Kidney (tissue), 14 donors: ENCODE data around the gene TEX44. TPM values are rescaled to one million over a fixed set of nuclear protein-coding genes. Genes with fewer than 3 reads are reported as not detected.

Experiments
- DNase-seq, 5 donors: peaks; one replicate each; pipeline ENCODE4 v3.0.0-alpha.2; 2013 to 2020
- FAIRE-seq: peaks from 2 replicates; lab custom pipeline; 2012; peaks lifted over from hg19 to GRCh38; lab: Jason Lieb, UNC
- H3K27ac ChIP-seq, 2 donors: one replicate each; pipeline ENCODE4 v1.7.0; 2013; ENCODE audit warnings: low read depth in 2 of 2, low read length in 2 of 2, inconsistent platforms in 1 of 2
- H3K27me3 ChIP-seq: one replicate; pipeline ENCODE4 v1.7.1; 2013; ENCODE audit warnings: low read length, inconsistent platforms; ENCODE audit not compliant: control insufficient read depth, insufficient read depth
- H3K36me3 ChIP-seq, 3 donors: one replicate each; pipeline versions ENCODE4 v1.7.0 to v1.7.1; 2013; ENCODE audit warnings: low read length in 3 of 3, control low read depth in 1 of 3, inconsistent platforms in 1 of 3; ENCODE audit not compliant: insufficient read depth in 3 of 3, control insufficient read depth in 2 of 3
- H3K4me1 ChIP-seq, 3 donors: one replicate each; pipeline versions ENCODE4 v1.7.0 to v1.7.1; 2013; ENCODE audit warnings: low read length in 3 of 3, inconsistent platforms in 1 of 3, low read depth in 1 of 3; ENCODE audit not compliant: control insufficient read depth in 2 of 3, insufficient read depth in 2 of 3
- H3K4me3 ChIP-seq, 3 donors: one replicate each; pipeline versions ENCODE4 v1.7.0 to v1.8.1; 2013; ENCODE audit warnings: low read length in 3 of 3, control low read depth in 1 of 3, inconsistent platforms in 1 of 3
- H3K9ac ChIP-seq, 3 donors: one replicate each; pipeline versions ENCODE4 v1.7.0 to v1.7.1; 2013; ENCODE audit warnings: low read length in 3 of 3, control low read depth in 1 of 3, inconsistent platforms in 1 of 3
- H3K9me3 ChIP-seq, 3 donors: one replicate each; pipeline versions ENCODE4 v1.7.0 to v1.7.1; 2013; ENCODE audit warnings: low read length in 3 of 3, control low read depth in 1 of 3, inconsistent platforms in 1 of 3; ENCODE audit not compliant: control insufficient read depth in 2 of 3, insufficient read depth in 1 of 3
- intact Hi-C: fragments of 100-400 bp; cut with DNase I; formaldehyde crosslinking; loops from one replicate; pipeline ENCODE4 v1.11.1; 2022
- polyA plus RNA-seq: library from polyadenylated mRNA; stranded (reverse); fragments of 350-450 nt; fragmentation: Illumina TruSeq; extraction: RNeasy Lipid Tissue Mini Kit (QIAGEN cat#74804); gene quantifications from one replicate; pipeline ENCODE4 v1.2.3, GENCODE V29; 2014; ENCODE audit warnings: low read depth, low replicate concordance; ENCODE audit not compliant: insufficient read depth
- total RNA-seq: library from RNA; stranded (reverse); fragmentation: NEBNext Ultra II Directional; extraction: Animal tissue kit (Norgen Biotek cat#: 25700); gene quantifications from one replicate; pipeline ENCODE4 v1.2.1, GENCODE V29; 2021
- TF ChIP-seq, protein P1 (sequence below): IDR thresholded peaks from 3 replicates; pipeline ENCODE4 v1.5.1; 2012; ENCODE audit warnings: mild to moderate bottlenecking, moderate library complexity, borderline replicate concordance; ENCODE audit not compliant: insufficient read depth; ENCODE audit errors: extremely low read depth
- donor health status: control.
- donor health status: control.
- donor health status: control.
- donor health status: control.
- donor health status: control.
- donor health status: DM: yes; HTN: yes; CAD: no.
- donor health status: Normal renal cell carcinoma (clear cell type).

The TEX44 gene
- total and polyA plus RNA-seq, 2 donors from 2014 or later = not detected

DNA sequence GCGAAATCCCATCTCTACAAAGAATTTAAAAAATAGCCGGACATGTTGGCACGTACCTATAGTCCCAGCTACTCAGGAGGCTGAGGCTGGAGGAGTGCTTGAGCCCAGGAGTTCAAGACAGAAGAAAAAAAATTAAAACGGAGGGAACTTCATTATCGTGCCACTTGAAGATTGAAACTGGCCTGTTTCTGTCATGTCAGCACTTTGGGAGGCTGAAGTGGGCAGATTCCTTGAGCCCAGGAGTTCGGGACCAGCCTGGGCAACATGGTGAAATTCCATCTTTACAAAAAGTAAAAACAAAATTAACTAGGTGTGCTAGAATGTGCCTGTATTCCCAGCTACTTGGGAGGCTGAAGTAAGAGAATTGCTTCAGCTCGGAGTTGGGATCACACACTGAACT lies 3.0 kb upstream of the TEX44 start:
- Histone ChIP-seq H3K36me3 (no peaks in the 10 kb centered on the region), H3K9me3 (no peaks in the 10 kb centered on the region), H3K27ac (no peak overlapping the region), H3K4me1 (no peaks in the 10 kb centered on the region), H3K27me3 (no peaks in the 10 kb centered on the region), H3K9ac (no peak overlapping the region), H3K4me3 (no peak overlapping the region)
- TF ChIP-seq, protein P1, sequence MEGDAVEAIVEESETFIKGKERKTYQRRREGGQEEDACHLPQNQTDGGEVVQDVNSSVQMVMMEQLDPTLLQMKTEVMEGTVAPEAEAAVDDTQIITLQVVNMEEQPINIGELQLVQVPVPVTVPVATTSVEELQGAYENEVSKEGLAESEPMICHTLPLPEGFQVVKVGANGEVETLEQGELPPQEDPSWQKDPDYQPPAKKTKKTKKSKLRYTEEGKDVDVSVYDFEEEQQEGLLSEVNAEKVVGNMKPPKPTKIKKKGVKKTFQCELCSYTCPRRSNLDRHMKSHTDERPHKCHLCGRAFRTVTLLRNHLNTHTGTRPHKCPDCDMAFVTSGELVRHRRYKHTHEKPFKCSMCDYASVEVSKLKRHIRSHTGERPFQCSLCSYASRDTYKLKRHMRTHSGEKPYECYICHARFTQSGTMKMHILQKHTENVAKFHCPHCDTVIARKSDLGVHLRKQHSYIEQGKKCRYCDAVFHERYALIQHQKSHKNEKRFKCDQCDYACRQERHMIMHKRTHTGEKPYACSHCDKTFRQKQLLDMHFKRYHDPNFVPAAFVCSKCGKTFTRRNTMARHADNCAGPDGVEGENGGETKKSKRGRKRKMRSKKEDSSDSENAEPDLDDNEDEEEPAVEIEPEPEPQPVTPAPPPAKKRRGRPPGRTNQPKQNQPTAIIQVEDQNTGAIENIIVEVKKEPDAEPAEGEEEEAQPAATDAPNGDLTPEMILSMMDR = no peak
- FAIRE-seq = no peak
- intact Hi-C loops = no loop called here
- no peak for DNase-seq

DNA sequence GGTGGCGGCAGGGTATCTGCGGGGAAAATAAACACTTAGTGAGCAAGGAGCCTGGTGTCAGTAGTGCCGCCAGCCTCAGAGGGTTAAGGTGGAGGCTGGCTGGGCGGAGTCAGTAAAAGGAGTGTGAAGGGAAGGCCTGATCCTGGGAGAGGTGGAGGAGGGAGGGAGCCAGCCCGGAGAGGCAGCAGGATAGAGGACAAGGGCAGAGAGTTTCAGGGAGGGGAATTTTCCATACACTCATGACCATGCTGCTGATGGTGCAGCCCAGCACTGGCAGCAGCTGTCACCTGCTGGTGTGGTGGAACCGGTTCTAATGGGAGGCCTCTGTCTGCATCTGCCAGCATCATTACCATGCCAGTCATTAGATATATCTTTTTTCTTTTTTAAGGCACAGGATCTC lies 2.0 kb upstream of the TEX44 start:
- Histone ChIP-seq H3K9me3 (no peaks in the 10 kb centered on the region), H3K36me3 (no peaks in the 10 kb centered on the region), H3K27ac (no peak overlapping the region), H3K4me1 (no peaks in the 10 kb centered on the region), H3K27me3 (no peaks in the 10 kb centered on the region), H3K9ac (no peak overlapping the region), H3K4me3 (no peak overlapping the region)
- no peak for FAIRE-seq
- TF ChIP-seq, protein P1 = no peak
- no peak for DNase-seq
- intact Hi-C loops = no loop called here

DNA sequence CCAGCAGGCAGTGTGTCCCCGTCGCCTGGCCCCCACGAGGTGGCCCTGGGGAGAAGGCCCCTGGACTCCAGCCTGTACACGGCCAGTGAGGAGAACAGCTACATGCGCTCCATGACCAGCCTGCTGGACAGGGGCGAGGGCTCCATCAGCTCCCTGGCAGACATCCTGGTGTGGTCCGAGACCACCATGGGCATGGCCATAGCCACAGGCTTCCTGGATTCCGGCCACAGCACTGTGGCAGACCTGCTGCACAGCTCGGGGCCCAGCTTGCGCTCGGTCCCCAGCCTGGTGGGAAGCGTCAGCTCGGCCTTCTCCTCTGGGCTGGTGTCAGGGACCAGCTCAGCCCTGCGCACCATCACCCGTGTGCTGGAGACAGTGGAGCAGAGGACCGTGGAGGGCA lies 1.0 kb downstream of the TEX44 start:
- FAIRE-seq (no peak), DNase-seq (no peak)
- TF ChIP-seq, protein P1 = no peak
- Histone ChIP-seq H3K27ac (no peak overlapping the region), H3K9me3 (no peaks in the 10 kb centered on the region), H3K4me1 (no peaks in the 10 kb centered on the region), H3K36me3 (no peaks in the 10 kb centered on the region), H3K27me3 (no peaks in the 10 kb centered on the region), H3K9ac (no peak overlapping the region), H3K4me3 (no peak overlapping the region)
- intact Hi-C loops = no loop called here

DNA sequence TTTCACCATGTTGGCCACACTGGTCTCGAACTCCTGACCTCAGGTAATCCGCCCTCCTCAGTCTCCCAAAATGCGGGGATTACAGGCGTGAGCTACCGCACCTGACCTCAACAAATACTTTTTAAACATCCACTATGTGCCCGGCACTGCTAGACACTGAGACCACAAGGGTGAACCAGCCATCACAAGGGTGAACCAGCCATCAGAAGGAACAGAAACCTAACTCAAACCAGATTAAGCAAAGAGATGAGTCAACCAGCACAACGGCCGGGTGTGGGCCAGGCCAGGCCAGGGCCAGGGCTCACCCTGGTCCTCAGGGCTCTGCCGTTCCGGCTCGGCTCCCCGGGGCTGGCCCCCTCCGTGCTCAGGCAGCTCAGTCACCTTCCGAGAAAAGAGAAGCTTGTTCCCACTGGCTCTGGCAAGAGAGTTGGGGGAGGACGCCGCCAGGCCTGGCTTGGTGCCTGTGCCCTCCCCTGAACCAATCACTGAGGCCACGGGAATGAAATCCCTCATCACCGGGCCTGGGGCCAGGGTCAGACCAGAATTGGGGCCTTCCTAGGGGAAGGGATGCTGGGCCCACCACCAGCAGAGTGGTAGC lies 4.4 kb downstream of the TEX44 start:
- Histone ChIP-seq H3K4me1 (no peaks in the 10 kb centered on the region), H3K36me3 (no peaks in the 10 kb centered on the region), H3K27me3 (no peaks in the 10 kb centered on the region), H3K9ac (no peak overlapping the region), H3K27ac (peak overlapping the region; percentile 61 to 63), H3K9me3 (no peaks in the 10 kb centered on the region), H3K4me3 (no peak overlapping the region)
- TF ChIP-seq, protein P1 = no peak
- DNase-seq (peak in 1 of 5 donors; percentile 94), FAIRE-seq (no peak)
- intact Hi-C loops = no loop called here
